CD14-positive monocyte (primary cell): Measurements from ENCODE around the gene SMAGP. TPM values are rescaled to one million over a fixed set of nuclear protein-coding genes. Genes with fewer than 3 reads are reported as not detected.

Experiments used
- DNase-seq, 3 donors: peaks; one replicate each; pipeline ENCODE4 v3.0.0-alpha.2; 2011 to 2022
- H2AFZ ChIP-seq: 2 replicates; pipeline ENCODE4 v1.6.0; 2012; ENCODE audit warnings: mild to moderate bottlenecking, low read depth, low read length, inconsistent platforms; ENCODE audit not compliant: insufficient read depth, poor library complexity, severe bottlenecking
- H3K27ac ChIP-seq, 2 donors: 1 replicate in 1 of 2; 2 replicates in 1 of 2; pipeline ENCODE4 v1.5.1; 2012 to 2013; ENCODE audit warnings: low read length in 2 of 2, control low read depth in 1 of 2, inconsistent platforms in 1 of 2, low read depth in 1 of 2, mild to moderate bottlenecking in 1 of 2
- H3K27me3 ChIP-seq, 2 donors: one replicate each; pipeline versions ENCODE4 v1.6.0 to v1.6.1; 2011 to 2013; ENCODE audit warnings: low read length in 2 of 2; ENCODE audit not compliant: control insufficient read depth in 2 of 2, insufficient read depth in 2 of 2
- H3K36me3 ChIP-seq, 2 donors: replicated peaks in 1 of 2; 1 replicate in 1 of 2; 2 replicates in 1 of 2; pipeline versions ENCODE4 v1.5.1 to v1.6.1; 2012 to 2013; ENCODE audit warnings: low read length in 2 of 2, control low read depth in 1 of 2, inconsistent platforms in 1 of 2, mild to moderate bottlenecking in 1 of 2; ENCODE audit not compliant: insufficient read depth in 2 of 2, control insufficient read depth in 1 of 2
- H3K4me1 ChIP-seq, 2 donors: 1 replicate in 1 of 2; 2 replicates in 1 of 2; pipeline versions ENCODE4 v1.5.1 to v1.6.1; 2012 to 2013; ENCODE audit warnings: low read length in 2 of 2, control low read depth in 1 of 2, inconsistent platforms in 1 of 2, mild to moderate bottlenecking in 1 of 2, moderate library complexity in 1 of 2; ENCODE audit not compliant: insufficient read depth in 2 of 2, control insufficient read depth in 1 of 2
- H3K4me2 ChIP-seq: replicated peaks from 2 replicates; pipeline ENCODE3; 2012; ENCODE audit warnings: low read length, moderate library complexity, mild to moderate bottlenecking; ENCODE audit not compliant: poor library complexity, severe bottlenecking; ENCODE audit errors: extremely low read depth
- H3K4me3 ChIP-seq, 3 experiments: fragments of 200-600 bp in 1 of 3; sonication (generic) in 1 of 3; replicated peaks in 1 of 3; 1 replicate in 2 of 3; 2 replicates in 1 of 3; pipeline ENCODE4 v1.5.1; 2011 to 2013; ENCODE audit warnings: low read length in 3 of 3, mild to moderate bottlenecking in 3 of 3, control low read depth in 2 of 3, low read depth in 2 of 3, inconsistent platforms in 1 of 3, moderate library complexity in 1 of 3
- H3K79me2 ChIP-seq: 2 replicates; pipeline ENCODE4 v1.6.0; 2012; ENCODE audit warnings: mild to moderate bottlenecking, control low read depth, inconsistent platforms, low read length, moderate library complexity; ENCODE audit not compliant: insufficient read depth
- H3K9ac ChIP-seq: 2 replicates; pipeline ENCODE4 v1.6.0; 2017; ENCODE audit warnings: low read length, mild to moderate bottlenecking; ENCODE audit not compliant: insufficient read depth, poor library complexity, severe bottlenecking
- H3K9me3 ChIP-seq, 2 donors: replicated peaks in 1 of 2; 1 replicate in 1 of 2; 2 replicates in 1 of 2; pipeline versions ENCODE4 v1.5.1 to v1.6.1; 2012 to 2013; ENCODE audit warnings: low read length in 2 of 2, control low read depth in 1 of 2; ENCODE audit not compliant: control insufficient read depth in 1 of 2, insufficient read depth in 1 of 2
- H4K20me1 ChIP-seq: 2 replicates; pipeline ENCODE4 v1.6.0; 2012; ENCODE audit warnings: mild to moderate bottlenecking, low read length, control low read depth, moderate library complexity; ENCODE audit not compliant: insufficient read depth
- H3K27ac Mint-ChIP-seq, 7 donors: one replicate each; pipeline ENCODE4 v1.8.0; 2020; ENCODE audit warnings: mild to moderate bottlenecking in 7 of 7, mixed read lengths in 7 of 7, moderate library complexity in 6 of 7, inconsistent platforms in 2 of 7
- H3K27me3 Mint-ChIP-seq, 3 donors: one replicate each; pipeline ENCODE4 v1.8.0; 2021 to 2022; ENCODE audit warnings: low read depth in 3 of 3, mild to moderate bottlenecking in 3 of 3, mixed read lengths in 3 of 3, moderate library complexity in 3 of 3, inconsistent platforms in 1 of 3
- H3K36me3 Mint-ChIP-seq, 2 donors: one replicate each; pipeline ENCODE4 v1.8.0; 2020; ENCODE audit warnings: mixed read lengths in 2 of 2, inconsistent platforms in 1 of 2, mild to moderate bottlenecking in 1 of 2
- H3K4me1 Mint-ChIP-seq: one replicate; pipeline ENCODE4 v1.8.0; 2020; ENCODE audit warnings: mild to moderate bottlenecking, mixed read lengths
- H3K4me3 Mint-ChIP-seq, 2 donors: one replicate each; pipeline ENCODE4 v1.8.0; 2020; ENCODE audit warnings: mild to moderate bottlenecking in 2 of 2, mixed read lengths in 2 of 2, moderate library complexity in 1 of 2
- H3K9me3 Mint-ChIP-seq, 7 donors: one replicate each; pipeline ENCODE4 v1.8.0; 2020 to 2022; ENCODE audit warnings: mixed read lengths in 7 of 7, mild to moderate bottlenecking in 6 of 7, moderate library complexity in 6 of 7, inconsistent platforms in 2 of 7
- CTCF ChIP-seq: fragments of 200-600 bp; IDR thresholded peaks from one replicate; pipeline ENCODE4 v1.8.0; 2022; ENCODE audit warnings: antibody characterized with exemption, mild to moderate bottlenecking
- WGBS: methylation state at CpG from one replicate; pipeline ENCODE4 v1.1.5; 2013; ENCODE audit warnings: missing lambda C conversion rate; ENCODE audit not compliant: insufficient coverage; 5-methylcytosine and 5-hydroxymethylcytosine counted together
- intact Hi-C, 2 donors: fragments of 100-400 bp; cut with micrococcal nuclease; formaldehyde crosslinking; loops; one replicate each; pipeline versions ENCODE4 v1.15.0 to v1.15.1; 2023
- polyA plus RNA-seq, 3 donors: library from polyadenylated mRNA; depleted of rRNA in 1 of 3; unstranded in 2 of 3; stranded (reverse) in 1 of 3; fragments of 300-500 nt in 2 of 3; fragments of >200 nt in 1 of 3; fragmentation: Illumina TruSeq in 2 of 3; gene quantifications; 1 replicate in 2 of 3; 2 replicates in 1 of 3; pipeline ENCODE4 v1.2.3, GENCODE V29; 2012 to 2021

The SMAGP gene
- polyA plus RNA-seq, 3 donors, result 2.6 to 6.6 (median 3.0) TPM

- H3K4me2 ChIP-seq, result no peak overlapping the region
- no peak for TF ChIP-seq CTCF
- H3K36me3 Mint-ChIP-seq, result peaks cover 0 to 8% of the 10 kb centered on the region in 2 donors
- intact Hi-C loops, result loop anchor here in 1 of 2 donors (10.0 kb wide), 2 partner anchors 50 to 80 kb away; partner anchors contain the start of genes CELA1 and POU6F1
- H4K20me1 ChIP-seq, result no peaks in the 10 kb centered on the region
- H3K4me1 Mint-ChIP-seq, result peaks cover 14% of the 10 kb centered on the region
- H3K27ac ChIP-seq, result no peak overlapping the region
- H3K9me3 ChIP-seq, result peaks cover 0 to 5% of the 10 kb centered on the region in 2 donors
- no peak overlapping the region for H3K4me3 ChIP-seq
- H3K79me2 ChIP-seq, result no peaks in the 10 kb centered on the region
- peaks cover 0 to 5% (median 0%) of the 10 kb centered on the region in 7 donors for H3K9me3 Mint-ChIP-seq
- no peak for DNase-seq
- no peaks in the 10 kb centered on the region for H3K36me3 ChIP-seq
- no peak overlapping the region for H3K9ac ChIP-seq
- H2AFZ ChIP-seq, result no peak overlapping the region
- H3K4me1 ChIP-seq, result peaks cover 7 to 10% of the 10 kb centered on the region in 2 donors
- no peak overlapping the region for H3K4me3 Mint-ChIP-seq
- H3K27me3 ChIP-seq, result peaks cover 8 to 16% of the 10 kb centered on the region in 2 donors
- peaks cover 12 to 26% (median 21%) of the 10 kb centered on the region in 3 donors for H3K27me3 Mint-ChIP-seq
- no peak overlapping the region for H3K27ac Mint-ChIP-seq
Observed at GRCh38 chr12:51265024-51265423, 5.2 kb downstream of the SMAGP start.

- H3K9me3 ChIP-seq, result peaks cover 0 to 5% of the 10 kb centered on the region in 2 donors
- peaks cover 4 to 5% of the 10 kb centered on the region in 2 donors for H3K4me1 ChIP-seq
- peaks cover 12% of the 10 kb centered on the region for H3K4me1 Mint-ChIP-seq
- peaks cover 0 to 4% (median 0%) of the 10 kb centered on the region in 7 donors for H3K9me3 Mint-ChIP-seq
- no peak overlapping the region for H3K27ac ChIP-seq
- peaks cover 0 to 6% of the 10 kb centered on the region in 2 donors for H3K36me3 Mint-ChIP-seq
- H3K27ac Mint-ChIP-seq, result no peak overlapping the region
- no peak for TF ChIP-seq CTCF
- H3K4me2 ChIP-seq, result no peak overlapping the region
- H3K79me2 ChIP-seq, result no peaks in the 10 kb centered on the region
- H3K9ac ChIP-seq, result no peak overlapping the region
- H2AFZ ChIP-seq, result no peak overlapping the region
- WGBS, result no CpG with 5 or more reads among the region's 5 CpGs
- intact Hi-C loops, result loop anchor here in 1 of 2 donors (10.0 kb wide), 2 partner anchors 49 to 81 kb away; partner anchors contain the start of genes CELA1 and POU6F1
- H3K4me3 ChIP-seq, result no peak overlapping the region
- H3K27me3 Mint-ChIP-seq, result peaks cover 9 to 21% (median 18%) of the 10 kb centered on the region in 3 donors
- DNase-seq, result no peak
- H4K20me1 ChIP-seq, result no peaks in the 10 kb centered on the region
- H3K27me3 ChIP-seq, result peaks cover 6 to 13% of the 10 kb centered on the region in 2 donors
- H3K4me3 Mint-ChIP-seq, result no peak overlapping the region
- H3K36me3 ChIP-seq, result no peaks in the 10 kb centered on the region
Observed at GRCh38 chr12:51264297-51264696, 5.9 kb downstream of the SMAGP start.
